ENCODE measurements around the gene BRSK2. TPM values are rescaled to one million over a fixed set of nuclear protein-coding genes. Genes with fewer than 3 reads are reported as not detected.
A peak's percentile ranks its signal among the peaks of the same experiment; 100 is the strongest.

The BRSK2 gene
- total and polyA plus RNA-seq, 9 of the 15 experiments (the other 6 are each of a cell fraction or from before 2014, with no cell fraction given) = 0.06 to 0.52 (median 0.18) TPM; not detected in 5

DNA sequence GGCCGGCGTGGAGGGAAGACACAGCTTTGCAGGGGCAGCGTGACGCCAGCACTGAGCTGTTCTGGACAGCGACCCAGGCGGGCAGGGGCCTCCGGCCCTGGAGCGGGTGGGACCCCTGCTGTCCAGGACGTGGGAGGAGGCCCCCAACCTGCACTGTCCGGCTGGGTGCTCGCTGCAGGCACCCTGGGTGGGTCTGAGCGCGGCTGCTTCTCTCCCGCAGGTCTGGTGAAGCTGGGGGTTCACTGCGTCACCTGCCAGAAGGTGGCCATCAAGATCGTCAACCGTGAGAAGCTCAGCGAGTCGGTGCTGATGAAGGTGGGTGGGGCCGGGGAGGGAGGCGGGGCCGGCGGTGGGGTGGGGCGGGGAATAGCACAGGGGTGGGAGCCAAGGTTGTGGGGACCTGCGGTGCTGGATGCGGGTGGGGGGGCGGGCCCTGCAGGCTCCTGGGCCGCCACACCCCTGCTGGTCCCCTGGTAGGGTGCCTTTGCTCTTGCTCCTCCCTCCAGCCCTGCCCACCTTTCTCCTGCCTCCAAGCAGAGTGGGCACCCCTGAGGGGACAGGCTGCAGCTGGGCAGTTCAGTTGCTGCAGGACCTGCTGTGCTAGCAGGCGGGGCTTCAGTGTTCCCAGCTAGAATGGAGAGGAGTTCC lies 46.2 kb downstream of the BRSK2 start:
- in situ Hi-C loops (cut with MboI) = no loop called here
- WGBS (ENCODE audit: insufficient coverage, low coverage, missing lambda C conversion rate) = 3% methylated on average over 13 of the region's 29 CpGs
- Histone ChIP-seq H3K9me3 (replicated peaks; ENCODE audit: control insufficient read depth, insufficient read depth, low read depth, low read length) (no peaks in the 10 kb centered on the region), H3K9me1 (ENCODE audit: control insufficient read depth, insufficient read depth, low read length) (no peaks in the 10 kb centered on the region), H3K79me2 (ENCODE audit: control insufficient read depth, insufficient read depth, low read length) (no peaks in the 10 kb centered on the region), H3K27ac (ENCODE audit: extremely low read depth, low read depth, low read length) (no peak overlapping the region), H2AFZ (ENCODE audit: low read depth, low read length) (no peak overlapping the region), H3K9ac (ENCODE audit: insufficient read depth in 1 of 2, low read depth in 2 of 2, low read length in 2 of 2) (no peak overlapping the region), H3K4me2 (ENCODE audit: insufficient read depth, low read length) (no peak overlapping the region), H3K27me3 (ENCODE audit: control insufficient read depth in 2 of 2, insufficient read depth in 2 of 2, low read length in 2 of 2) (no peaks in the 10 kb centered on the region), H3K4me3 (no peak overlapping the region), H3K4me1 (replicated peaks in 1 of 2; ENCODE audit: control insufficient read depth in 2 of 2, insufficient read depth in 2 of 2, low read length in 2 of 2) (peaks cover 0 to 51% of the 10 kb centered on the region in 2 experiments; a peak in 3 of 5 replicates), H4K20me1 (replicated peaks; ENCODE audit: control insufficient read depth, insufficient read depth, low read length) (no peaks in the 10 kb centered on the region; the same call in 1 of the 2 replicates), H3K36me3 (ENCODE audit: control insufficient read depth, insufficient read depth, low read length) (no peaks in the 10 kb centered on the region)
- DNase-seq (ENCODE audit: extremely low read depth in 1 of 4, low spot score in 3 of 4) (peak; percentile 42 to 84 (median 80)), ATAC-seq (peak; percentile 73), FAIRE-seq (no peak)
- BruUV-seq (replicated peaks) = no TSS peak
- ChIA-PET CTCF (ENCODE audit: low intra/inter-chr PET ratio) (no interaction called here), POLR2A (no interaction called here)
- TF ChIP-seq PCBP1 (IDR thresholded peaks at IDR 0.05; ENCODE audit: low read depth, low read length, poor library complexity, severe bottlenecking) (peak; percentile 6), EHMT2 (IDR thresholded peaks at IDR 0.05) (0 out of 2 replicates have a peak, but pooled peaks have one; percentile 44), ZKSCAN1 (IDR thresholded peaks at IDR 0.05; ENCODE audit: low read depth, low read length) (no peak), HEY1 (CRISPR knock-in tag; IDR thresholded peaks at IDR 0.05; ENCODE audit: borderline replicate concordance) (no peak), TAF9B (IDR thresholded peaks at IDR 0.05; ENCODE audit: partially characterized antibody) (no peak)
- TF ChIP-seq, protein P1, sequence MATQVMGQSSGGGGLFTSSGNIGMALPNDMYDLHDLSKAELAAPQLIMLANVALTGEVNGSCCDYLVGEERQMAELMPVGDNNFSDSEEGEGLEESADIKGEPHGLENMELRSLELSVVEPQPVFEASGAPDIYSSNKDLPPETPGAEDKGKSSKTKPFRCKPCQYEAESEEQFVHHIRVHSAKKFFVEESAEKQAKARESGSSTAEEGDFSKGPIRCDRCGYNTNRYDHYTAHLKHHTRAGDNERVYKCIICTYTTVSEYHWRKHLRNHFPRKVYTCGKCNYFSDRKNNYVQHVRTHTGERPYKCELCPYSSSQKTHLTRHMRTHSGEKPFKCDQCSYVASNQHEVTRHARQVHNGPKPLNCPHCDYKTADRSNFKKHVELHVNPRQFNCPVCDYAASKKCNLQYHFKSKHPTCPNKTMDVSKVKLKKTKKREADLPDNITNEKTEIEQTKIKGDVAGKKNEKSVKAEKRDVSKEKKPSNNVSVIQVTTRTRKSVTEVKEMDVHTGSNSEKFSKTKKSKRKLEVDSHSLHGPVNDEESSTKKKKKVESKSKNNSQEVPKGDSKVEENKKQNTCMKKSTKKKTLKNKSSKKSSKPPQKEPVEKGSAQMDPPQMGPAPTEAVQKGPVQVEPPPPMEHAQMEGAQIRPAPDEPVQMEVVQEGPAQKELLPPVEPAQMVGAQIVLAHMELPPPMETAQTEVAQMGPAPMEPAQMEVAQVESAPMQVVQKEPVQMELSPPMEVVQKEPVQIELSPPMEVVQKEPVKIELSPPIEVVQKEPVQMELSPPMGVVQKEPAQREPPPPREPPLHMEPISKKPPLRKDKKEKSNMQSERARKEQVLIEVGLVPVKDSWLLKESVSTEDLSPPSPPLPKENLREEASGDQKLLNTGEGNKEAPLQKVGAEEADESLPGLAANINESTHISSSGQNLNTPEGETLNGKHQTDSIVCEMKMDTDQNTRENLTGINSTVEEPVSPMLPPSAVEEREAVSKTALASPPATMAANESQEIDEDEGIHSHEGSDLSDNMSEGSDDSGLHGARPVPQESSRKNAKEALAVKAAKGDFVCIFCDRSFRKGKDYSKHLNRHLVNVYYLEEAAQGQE (IDR thresholded peaks at IDR 0.05; ENCODE audit: borderline replicate concordance) = peak; percentile 78
- TF ChIP-seq, protein P1 (CRISPR knock-in tag; IDR thresholded peaks at IDR 0.05; ENCODE audit: low read depth) = no peak
- intact Hi-C loops (cut with micrococcal nuclease) = no loop called here

Data from K562 (cell line).